GM19351 (cell line): ENCODE measurements around the gene CCDC175.

Experiments
- ATAC-seq: cut with Tn5 transposase; IDR thresholded peaks from one replicate; pipeline ENCODE4 v1.9.1; 2021; ENCODE audit warnings: mild to moderate bottlenecking, moderate library complexity; ENCODE audit not compliant: unreplicated experiment

Gene CCDC175

DNA sequence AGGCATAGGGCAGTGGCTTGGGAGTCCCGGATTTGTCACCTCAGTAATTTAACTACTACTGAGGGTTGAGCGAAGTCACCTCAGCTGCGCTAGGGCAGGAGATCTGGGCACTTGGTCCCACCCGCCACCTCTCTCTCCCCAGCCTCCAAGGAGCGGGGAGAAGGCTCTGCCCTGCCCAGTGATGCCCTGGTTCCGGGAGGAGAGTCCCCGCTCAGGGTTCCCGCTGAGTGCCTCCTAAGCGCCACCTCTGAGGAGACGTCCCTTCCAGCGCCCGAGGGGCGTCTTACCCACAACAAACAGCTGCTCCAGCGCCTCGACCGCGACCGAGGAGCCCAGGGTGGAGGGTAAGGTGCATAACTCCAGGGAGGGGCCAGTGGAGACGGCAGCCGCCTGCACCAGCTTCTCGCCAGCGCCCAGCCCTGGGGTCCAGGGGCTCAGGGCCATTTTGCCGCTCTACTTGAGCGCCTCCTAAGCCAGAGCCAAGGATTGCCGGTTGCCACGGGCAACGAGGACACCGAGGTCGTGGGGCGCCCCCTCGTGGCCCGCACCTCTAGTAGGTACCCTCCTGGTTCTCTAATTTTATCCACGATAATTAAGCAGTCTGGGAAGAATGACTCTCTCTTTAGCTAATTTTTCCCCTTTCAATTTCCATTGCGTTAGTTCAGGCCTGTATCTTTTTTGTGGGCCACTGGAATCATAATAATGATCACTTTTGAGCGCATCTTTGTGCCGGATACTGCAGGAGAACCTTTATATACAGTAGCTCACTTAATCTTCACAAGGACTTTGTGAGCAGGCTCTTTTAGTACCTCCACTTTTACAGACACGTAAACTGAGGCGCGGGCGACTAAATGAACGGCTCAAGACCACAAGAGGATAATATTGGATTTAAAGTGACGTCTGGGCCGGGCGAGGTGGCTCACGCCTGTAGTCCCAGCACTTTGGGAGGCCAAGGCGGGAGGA lies at the start of gene CCDC175:
Gene CCDC175, minus strand, starts transcription at position 481 of the 963 bp plus-strand sequence. Its CDS starts 37 bp downstream, at position 444.
- peak; percentile 98 for ATAC-seq

DNA sequence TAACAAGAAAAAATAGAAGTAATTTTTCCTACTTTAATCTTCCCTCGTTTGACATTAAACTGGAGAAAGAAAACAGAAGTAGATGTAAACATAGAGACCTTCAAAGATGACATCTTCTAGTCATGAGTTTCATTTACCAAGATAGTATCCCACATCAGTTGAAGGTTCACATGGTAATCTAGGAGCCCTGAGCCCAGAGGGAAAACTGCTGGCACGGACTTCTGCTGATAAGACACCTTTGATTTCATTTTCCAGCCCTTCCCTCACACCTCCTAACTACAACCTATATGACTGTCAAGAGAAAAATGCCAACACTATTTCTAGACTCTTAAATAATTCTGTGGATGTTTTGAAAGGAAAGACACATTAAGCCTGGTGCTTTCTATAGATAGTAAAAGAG lies 46.0 kb upstream of the CCDC175 start:
- no peak for ATAC-seq

DNA sequence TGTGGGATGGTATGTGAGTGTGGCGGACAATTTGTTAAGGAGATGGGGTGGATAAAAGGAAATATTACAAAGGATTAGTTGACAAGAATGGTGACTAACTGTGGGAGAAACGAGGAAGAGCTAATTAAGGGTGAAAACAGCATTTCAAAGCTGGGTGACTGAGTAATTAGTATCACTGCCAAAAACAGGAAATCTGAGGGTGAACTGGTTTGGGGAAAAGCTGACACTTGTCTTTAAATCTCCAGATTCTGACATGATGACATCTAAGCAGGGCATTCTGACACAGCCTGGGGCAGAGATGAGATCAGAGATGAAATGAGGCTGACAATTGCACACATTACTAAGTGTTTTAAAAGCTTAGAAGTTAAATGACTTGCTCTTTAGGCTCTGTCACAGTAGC lies 42.4 kb upstream of the CCDC175 start:
- ATAC-seq, result no peak

DNA sequence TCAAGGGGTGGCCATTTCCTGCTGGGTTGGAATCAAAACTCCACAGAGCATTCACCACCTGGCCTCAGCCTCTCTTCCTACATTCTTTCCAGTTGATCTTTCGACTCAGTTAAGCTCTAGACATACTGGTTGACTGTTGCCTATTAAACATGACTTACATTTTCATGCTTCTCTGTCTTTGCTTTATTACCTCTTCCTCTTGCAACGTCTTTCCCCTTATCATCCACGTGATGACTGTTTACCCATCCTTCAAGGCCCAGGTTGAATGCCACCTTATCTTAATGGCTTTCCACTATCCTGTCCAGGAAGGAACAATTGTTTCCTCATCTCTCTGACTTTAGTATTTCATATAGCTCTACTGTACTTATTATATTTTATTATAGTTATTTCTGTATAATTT lies 24.4 kb upstream of the CCDC175 start:
- ATAC-seq, result no peak

DNA sequence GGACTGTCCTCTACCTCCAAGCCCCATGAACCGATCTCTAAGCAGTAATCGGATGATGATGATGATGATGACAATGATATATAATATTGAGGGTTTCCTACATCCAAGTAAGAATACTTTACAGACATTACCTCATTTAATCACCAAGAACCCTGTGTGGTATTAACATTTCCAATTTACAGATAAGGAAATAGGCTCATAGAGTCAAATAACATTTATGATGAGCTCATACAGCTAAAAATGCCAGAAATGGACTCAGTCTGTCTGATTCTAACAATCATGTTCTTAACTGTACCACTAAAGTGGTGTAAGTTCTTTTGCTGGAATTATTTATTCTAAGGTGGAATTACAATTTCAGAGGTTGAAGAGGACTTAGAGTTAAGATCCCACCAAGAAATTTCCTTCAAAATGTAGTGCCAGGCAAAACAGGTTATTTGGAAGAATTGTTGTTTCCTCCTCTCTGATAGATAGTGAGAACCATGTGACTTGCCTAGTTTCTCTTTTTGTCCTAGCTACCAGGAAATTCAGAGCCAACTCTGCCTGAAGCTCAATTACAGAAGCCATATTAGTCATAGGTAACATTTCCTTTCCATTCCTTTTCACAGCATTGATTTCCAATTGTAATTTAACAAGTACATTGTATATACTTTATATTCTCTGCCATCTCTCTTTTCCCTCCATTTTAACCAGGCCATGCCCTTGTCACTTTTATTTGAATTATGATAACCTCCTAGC lies 23.8 kb upstream of the CCDC175 start:
- no peak for ATAC-seq

DNA sequence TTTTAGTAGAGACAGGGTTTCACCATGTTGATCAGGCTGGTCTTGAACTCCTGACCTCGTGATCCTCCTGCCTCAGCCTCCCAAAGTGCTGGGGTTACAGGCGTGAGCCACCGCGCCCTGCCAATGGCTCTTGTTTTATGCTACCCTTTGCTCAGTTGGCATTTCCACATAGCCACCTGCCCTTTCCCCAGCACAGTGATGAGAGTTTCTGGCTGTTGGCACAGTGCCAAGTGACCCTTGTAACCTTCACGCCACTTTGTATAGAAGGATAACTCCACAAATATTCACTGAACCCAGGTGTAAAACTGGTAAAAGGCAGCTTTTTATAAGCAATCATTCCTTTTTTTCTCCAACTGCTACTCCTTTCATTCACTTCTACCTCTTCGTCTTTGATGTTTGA lies 18.5 kb upstream of the CCDC175 start:
- ATAC-seq, result no peak

DNA sequence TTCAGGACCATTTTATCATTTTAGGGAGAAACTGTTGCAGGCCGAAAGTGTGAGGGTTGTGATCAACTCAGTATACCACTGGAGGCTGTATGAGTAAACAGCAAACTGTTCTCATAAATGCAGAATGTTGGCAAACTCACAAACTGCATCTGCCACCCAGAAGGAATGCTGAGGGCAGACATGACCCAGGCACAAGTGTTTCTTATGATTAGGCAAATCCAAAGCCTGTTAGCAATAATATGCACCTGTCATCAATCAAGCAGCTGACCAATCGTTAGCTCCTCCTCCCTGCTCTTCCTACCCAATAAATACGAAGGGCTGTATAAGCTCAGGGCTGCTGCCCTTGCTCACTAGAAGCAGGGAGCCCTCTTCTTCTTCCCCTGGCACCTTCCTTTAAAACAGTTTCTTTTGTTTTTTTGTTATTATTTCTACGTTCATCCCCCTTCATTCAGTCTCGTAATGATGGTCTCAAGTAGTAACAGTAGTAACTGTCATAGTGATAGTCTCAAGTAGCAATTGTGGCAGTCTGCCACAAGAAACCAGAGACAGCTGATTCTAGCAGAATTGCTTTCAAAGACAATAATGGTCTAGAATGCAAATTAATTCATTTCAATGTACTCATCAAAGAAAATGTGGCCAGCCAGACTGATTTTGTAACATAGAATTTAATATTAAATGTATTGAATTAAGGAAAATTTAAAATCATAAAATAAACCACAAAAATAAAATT lies 15.2 kb upstream of the CCDC175 start:
- no peak for ATAC-seq

DNA sequence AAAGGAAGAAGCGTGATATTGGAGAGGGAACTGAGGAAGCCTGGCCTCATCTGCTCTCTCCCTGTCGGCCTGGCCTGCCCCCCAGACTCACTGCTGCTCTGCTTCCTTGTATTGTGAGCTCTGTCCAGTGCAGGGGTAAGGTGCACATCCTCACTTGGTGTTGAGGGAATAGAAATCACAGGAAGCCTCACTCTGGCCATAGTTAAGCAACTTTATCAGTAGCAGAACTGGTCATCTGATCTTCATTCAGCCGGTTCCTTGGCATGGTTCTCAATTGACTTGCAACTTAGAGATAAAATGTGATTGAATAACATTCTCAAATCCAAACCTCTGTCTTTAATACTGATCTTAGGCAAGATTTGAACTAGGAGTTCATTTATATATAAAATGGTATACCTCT lies 11.5 kb upstream of the CCDC175 start:
- no peak for ATAC-seq

DNA sequence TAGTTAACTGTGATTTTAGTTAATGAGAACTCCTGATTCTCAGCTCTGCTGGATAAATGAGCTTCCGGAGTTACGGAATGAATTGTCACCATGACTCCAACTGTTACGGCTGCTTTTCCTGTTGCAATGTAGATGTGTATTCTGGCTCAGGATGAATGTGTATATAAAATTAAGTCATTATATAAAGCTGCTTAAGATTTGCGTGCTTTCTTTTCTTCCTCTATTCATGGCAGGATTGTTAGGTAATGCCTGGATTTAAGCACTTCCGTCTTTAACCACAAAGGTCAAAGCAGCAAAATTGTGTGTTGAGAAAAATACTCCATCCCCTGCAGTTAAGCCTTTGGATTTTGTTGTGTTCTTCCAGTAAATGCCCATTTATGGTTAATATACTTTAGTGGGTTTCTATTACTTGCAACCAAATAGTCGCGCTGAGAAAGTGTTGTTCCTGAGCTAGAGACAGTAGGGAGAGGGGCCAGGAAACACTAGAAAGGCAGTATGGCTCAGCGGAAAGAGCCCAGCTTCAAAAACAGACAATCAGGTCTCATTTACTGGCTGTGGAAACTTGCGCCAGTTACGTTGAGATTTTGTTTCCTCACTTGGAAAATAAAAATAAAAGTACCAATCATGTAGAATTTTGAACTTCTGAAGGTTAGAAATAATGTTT lies 9.4 kb upstream of the CCDC175 start:
- ATAC-seq, result no peak

DNA sequence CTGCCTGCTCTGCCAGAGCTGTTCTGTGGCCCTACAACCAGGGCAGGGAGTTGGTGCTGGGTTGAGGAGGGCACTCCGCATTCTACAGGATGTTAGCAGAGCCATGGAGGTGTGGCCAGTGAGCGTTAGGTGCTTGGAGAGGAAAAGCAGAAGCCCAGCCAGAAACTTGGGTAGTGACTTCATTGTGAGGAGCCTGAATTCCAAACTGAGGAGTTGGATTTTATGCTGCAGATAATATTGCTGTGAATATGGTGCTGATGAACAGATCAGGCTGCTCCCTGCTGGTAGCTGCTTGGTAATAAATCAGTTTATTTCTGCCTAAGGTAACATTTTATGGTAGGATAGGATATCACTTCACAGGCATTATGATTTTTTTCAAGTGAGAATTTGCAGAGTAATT lies 7.1 kb upstream of the CCDC175 start:
- no peak for ATAC-seq

DNA sequence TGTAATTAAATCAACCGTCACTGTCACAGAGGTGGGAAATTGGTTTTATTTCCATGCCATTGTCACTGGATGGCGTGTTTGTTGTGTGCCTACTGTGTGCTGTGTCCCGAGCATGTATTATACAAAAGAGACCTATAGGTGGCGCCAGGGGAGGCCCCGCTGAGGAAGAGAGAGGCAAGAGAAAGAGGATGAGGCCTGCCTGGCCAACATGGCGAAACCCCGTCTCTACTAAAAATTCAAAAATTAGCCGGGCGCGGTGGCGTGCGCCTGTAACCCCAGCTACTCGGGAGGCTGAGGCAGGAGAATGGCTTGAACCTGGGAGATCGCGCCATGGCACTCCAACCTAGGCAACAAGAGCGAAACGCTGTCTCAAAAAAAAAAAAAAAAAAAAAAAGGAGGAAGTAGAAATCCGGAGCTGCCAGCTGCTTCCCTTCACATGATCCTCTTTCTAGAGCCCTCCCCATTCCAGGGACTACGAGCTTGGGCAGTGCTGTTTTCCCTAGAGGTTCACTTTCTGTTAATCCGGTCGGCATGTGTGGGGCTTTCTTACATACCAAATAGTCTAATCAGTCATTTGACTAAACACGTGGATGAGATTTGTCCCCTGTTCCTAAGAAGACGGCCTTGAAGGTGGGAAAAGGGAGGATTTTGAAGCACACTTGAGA lies 6.4 kb upstream of the CCDC175 start:
- ATAC-seq, result no peak

DNA sequence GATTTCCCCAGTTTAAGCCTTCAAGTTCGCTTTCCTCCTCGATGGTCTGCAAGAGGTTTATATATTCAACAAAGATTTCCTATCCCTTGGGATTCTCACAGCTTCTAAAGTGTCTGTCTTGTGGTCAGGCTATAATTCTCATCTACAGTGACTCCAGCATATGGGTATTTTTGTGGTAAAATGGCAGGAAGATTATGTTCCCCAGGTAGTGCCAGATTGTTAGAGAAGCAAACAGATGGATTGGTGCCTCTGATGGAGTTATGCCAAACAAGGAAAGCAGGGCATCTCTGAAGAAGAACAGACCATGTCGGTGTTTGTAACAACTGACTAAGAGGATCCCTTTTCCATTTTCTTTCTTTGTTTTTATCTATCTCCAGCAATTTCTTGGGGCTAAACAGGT lies 5.5 kb upstream of the CCDC175 start:
- ATAC-seq, result no peak

DNA sequence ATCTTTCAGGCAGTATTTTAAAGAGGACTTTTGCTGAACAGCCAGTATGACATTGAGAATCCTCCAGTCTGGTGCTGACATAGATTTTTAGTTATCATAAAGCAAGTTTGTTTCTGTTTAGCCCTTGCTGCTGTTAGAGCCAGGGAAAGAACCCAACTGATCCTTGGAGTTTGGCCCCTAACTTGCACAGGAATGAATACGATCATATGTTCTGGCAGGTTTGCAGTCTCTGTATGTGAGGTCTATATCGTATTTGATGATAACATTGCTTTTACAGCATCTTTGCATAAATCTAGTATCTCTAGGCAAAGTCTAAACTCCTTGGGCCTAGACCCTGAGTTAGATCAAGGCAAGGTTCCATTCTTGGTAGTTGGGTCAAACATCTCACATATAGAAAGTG lies 4.3 kb upstream of the CCDC175 start:
- ATAC-seq, result no peak

DNA sequence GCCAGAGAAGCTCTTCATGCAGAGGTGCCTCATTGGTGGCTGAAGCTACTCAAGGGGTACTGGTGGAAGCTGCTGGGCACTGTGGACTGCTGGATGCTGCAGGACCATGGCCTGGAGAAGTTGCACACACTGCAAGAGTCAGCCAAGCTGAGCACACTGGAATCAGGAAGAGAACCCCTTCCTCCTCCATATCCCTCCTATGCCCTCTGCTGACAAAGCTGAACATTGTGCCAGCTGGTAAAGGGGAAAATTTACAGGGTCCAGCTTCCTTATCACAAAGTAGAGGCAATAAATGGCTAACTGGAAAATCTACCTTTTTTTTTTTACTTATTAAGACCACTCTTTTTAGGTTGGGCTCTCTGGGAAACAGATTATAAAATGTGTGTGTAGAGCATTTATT lies 6.5 kb downstream of the CCDC175 start:
- no peak for ATAC-seq

DNA sequence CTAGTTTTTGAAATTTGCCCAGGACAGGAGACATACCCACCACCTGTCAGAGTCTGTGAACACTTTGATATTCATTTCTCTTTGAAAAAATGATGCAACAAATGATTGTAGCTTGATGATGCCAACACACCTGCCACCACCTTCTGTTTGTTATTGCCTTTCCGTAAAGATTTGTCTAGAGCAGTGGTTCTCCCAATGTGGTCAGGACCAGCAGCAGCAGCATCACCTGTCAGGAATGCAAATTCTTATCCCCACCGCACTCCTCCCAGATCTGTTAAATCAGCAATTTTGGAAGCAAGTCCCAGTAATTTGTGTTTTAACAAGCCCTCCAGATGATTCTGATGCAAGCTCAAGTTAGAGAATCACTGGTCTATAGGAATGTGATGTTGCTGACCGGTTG lies 9.9 kb downstream of the CCDC175 start:
- ATAC-seq, result no peak

DNA sequence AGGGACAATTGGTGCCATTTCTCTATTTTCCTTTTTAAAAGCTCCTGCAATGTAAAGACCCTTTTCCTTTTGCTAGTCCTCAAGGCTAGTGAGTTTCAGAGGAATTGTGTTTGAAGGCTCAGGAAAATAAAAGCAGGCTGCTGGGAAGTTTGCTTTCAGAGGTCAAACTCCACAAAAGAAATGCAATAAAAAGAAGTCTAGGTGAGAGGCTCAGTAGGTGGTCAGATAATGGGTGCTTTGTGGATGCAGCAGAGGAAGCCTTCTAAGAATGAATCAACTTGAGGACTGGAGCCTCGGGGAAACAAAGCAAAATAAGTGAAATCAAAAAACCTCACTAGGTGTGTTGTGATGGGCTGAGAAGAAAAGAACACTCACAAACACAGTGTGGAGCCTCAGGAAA lies 10.3 kb downstream of the CCDC175 start:
- ATAC-seq, result no peak

DNA sequence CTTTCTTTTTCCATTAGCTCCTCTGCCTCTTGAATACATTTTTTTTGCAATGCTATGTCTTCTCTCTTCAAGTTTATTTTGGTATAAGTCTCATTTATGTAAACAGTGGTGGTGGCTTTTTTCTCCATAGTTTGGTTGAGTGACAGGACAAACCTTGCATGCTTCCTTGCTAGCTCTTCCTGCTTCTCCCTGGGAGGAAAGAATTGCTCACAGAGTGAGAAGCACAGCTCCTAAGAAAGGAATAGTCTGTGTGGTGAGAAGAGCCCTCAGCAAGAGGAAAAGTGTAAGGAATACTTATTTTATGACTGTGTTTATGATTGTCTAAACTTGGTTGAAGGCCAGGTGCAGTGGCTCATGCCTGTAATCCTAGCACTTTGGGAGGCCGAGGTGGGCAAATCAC lies 11.5 kb downstream of the CCDC175 start:
- no peak for ATAC-seq

DNA sequence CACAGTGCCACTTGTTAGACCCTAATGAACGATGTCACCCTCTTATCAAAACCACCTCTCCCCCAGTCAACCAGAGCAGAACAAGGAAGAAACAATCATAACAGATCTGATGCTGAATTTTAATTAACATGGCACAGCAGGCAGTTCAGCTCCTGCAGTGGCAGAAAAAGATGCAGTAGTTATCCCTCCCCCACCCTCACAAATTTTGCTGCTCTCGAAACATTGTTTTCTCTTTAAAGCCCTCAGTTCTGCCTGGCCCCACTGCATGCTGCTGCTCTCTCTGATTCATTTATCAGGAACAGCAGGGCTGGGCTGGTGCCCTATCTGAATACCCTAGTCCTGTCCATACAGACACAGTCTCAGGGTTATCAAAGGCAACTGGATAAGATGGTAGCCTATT lies 12.2 kb downstream of the CCDC175 start:
- ATAC-seq, result no peak

DNA sequence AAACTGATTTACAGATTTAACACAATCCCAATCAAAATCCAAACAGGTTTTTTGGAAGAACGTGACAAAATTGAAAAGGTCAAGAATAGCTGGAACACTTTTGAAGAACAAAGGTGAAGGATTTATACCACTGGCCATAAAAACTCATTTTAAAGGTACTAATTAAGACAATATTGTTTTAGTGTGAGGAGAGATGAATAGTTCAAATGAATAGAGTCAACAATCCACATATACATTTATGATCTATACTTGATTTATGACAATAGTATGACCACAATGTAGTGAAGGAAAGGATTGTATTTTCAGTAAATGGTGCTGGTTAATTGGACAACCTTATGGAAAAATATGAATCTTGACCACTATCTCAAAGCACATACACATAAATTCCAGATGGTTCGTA lies 29.3 kb downstream of the CCDC175 start:
- ATAC-seq, result no peak

DNA sequence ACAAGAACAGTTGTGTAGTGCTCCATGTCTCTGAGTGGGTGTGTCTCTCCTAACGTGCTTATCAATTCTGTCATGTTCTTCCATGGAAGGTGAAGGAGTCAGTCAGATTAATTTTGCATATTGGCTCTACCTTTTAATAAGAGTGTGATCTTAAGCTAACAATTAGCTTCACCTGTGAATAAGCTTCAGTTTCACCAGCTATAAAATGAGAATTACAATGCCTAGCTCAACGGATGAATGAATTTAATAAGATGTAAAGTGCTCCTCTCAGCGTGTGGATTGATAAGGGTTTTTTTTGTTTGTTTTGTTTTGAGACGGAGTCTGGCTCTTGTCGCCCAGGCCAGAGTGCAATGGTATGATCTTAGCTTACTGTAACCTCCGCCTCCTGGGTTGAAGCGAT lies 32.7 kb downstream of the CCDC175 start:
- ATAC-seq, result no peak
